Fibroblast of mammary gland (primary cell): ENCODE measurements around the gene MRPL27.
A peak's percentile ranks its signal among the peaks of the same experiment; 100 is the strongest.

Experiments
- DNase-seq: peaks from one replicate; pipeline ENCODE4 v3.0.0-alpha.2; 2010; ENCODE audit warnings: low read depth
- H3K4me3 ChIP-seq: 2 replicates; pipeline ENCODE4 v1.5.1; 2011; ENCODE audit warnings: low read depth, mild to moderate bottlenecking, low read length, moderate library complexity; ENCODE audit not compliant: control insufficient read depth
- TF ChIP-seq, protein P1 (sequence below): conservative IDR thresholded peaks from 2 replicates; pipeline ENCODE4 v1.5.1; 2011; ENCODE audit warnings: low read depth, low read length, inconsistent platforms; ENCODE audit not compliant: control insufficient read depth, insufficient read depth

The MRPL27 gene

GRCh38 chr17:50375858-50376538, 3.0 kb upstream of the MRPL27 start:
- TF ChIP-seq, protein P1, sequence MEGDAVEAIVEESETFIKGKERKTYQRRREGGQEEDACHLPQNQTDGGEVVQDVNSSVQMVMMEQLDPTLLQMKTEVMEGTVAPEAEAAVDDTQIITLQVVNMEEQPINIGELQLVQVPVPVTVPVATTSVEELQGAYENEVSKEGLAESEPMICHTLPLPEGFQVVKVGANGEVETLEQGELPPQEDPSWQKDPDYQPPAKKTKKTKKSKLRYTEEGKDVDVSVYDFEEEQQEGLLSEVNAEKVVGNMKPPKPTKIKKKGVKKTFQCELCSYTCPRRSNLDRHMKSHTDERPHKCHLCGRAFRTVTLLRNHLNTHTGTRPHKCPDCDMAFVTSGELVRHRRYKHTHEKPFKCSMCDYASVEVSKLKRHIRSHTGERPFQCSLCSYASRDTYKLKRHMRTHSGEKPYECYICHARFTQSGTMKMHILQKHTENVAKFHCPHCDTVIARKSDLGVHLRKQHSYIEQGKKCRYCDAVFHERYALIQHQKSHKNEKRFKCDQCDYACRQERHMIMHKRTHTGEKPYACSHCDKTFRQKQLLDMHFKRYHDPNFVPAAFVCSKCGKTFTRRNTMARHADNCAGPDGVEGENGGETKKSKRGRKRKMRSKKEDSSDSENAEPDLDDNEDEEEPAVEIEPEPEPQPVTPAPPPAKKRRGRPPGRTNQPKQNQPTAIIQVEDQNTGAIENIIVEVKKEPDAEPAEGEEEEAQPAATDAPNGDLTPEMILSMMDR, result no peak
- no peak overlapping the region for H3K4me3 ChIP-seq
- no peak for DNase-seq

DNA sequence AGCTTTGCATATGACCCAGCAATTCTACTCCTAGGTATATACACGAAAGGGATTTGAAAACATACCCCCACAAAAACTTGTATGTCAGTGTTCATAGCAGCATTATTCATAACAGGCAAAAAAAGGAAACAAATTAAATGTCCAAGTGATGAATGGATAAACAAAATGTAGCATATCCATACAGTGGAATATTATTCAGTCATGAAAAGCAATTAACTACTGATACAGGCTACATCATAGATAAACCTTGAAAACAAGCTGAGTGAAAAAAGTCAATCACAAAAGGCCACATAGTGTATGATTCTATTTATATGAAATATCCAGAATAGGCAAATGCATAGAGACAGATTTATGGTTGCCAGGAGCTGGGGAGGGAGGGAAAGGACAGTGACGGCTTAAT, 721 bp upstream of the MRPL27 start:
- TF ChIP-seq, protein P1, result no peak
- DNase-seq, result no peak
- H3K4me3 ChIP-seq, result peak overlapping the region; percentile 99

GRCh38 chr17:50372222-50372757, 694 bp downstream of the MRPL27 start:
- no peak for DNase-seq
- TF ChIP-seq, protein P1, result no peak
- H3K4me3 ChIP-seq, result peak overlapping the region; percentile 99

DNA sequence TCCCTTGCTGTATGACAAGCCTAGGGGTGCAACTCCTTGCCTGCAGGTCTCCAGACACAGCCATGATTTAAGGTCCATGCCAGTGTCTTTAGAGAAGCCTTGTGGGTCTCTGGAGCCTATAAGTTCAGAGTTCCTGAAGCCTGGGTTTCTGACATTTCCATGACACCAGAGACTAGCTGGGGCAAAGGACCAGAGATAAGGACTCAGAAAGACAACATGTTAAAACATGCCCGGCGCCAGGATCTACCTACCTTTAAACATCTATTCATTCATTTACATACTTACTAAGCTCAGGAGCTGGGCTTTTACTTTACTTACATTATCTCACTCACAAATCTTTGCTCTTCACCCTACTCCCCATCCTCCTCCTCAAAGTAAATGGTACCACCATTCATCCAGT, 1.5 kb downstream of the MRPL27 start:
- H3K4me3 ChIP-seq, result peak overlapping the region; percentile 99

DNA sequence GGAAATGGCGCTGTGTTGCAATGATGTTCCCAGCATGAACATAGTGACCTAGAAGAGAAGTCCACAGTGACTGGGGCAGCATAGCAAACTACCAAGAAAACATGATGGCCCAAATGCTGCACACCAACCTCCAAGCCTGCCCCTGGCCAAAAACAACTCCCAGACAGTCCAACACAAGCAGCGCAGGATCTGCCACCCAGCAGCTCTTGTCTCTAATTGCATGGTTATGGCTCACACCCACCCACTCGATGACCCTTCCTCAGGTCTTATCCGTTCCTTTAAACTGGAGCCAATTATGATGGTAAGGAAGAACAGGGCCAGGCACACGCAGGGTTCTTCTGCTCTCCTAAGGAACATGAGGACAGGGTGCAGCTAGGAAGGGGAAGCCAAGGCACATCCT, 2.9 kb downstream of the MRPL27 start:
- TF ChIP-seq, protein P1, result no peak
- no peak for DNase-seq
- H3K4me3 ChIP-seq, result no peak overlapping the region

More for the DNA sequence above, 1.5 kb downstream of the MRPL27 start:
- DNase-seq, result no peak
- TF ChIP-seq, protein P1, result no peak

GRCh38 chr17:50367401-50367800, 5.6 kb downstream of the MRPL27 start:
- DNase-seq, result no peak
- TF ChIP-seq, protein P1, result no peak
- H3K4me3 ChIP-seq, result no peak overlapping the region
